ENCODE measurements around the gene PIEZO2. TPM values are rescaled to one million over a fixed set of nuclear protein-coding genes. Genes with fewer than 3 reads are reported as not detected.
"Not testable (repeated sequence)": the region's sequence is repeated elsewhere in the genome, so short reads cannot be mapped to it uniquely, and the experiment has no call there.

The PIEZO2 gene
- total RNA-seq, 4 donors from 2014 or later: 0.64 to 1.8 (median 1.6) TPM

- H3K27me3 ChIP-seq: no peaks in the 10 kb centered on the region
- TF ChIP-seq, protein P1, sequence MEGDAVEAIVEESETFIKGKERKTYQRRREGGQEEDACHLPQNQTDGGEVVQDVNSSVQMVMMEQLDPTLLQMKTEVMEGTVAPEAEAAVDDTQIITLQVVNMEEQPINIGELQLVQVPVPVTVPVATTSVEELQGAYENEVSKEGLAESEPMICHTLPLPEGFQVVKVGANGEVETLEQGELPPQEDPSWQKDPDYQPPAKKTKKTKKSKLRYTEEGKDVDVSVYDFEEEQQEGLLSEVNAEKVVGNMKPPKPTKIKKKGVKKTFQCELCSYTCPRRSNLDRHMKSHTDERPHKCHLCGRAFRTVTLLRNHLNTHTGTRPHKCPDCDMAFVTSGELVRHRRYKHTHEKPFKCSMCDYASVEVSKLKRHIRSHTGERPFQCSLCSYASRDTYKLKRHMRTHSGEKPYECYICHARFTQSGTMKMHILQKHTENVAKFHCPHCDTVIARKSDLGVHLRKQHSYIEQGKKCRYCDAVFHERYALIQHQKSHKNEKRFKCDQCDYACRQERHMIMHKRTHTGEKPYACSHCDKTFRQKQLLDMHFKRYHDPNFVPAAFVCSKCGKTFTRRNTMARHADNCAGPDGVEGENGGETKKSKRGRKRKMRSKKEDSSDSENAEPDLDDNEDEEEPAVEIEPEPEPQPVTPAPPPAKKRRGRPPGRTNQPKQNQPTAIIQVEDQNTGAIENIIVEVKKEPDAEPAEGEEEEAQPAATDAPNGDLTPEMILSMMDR (IDR thresholded peaks at IDR 0.05): no peak
- no peak for TF ChIP-seq POLR2A (IDR thresholded peaks at IDR 0.05)
- TF ChIP-seq POLR2AphosphoS5 (IDR thresholded peaks at IDR 0.05): no peak
- TF ChIP-seq EP300 (IDR thresholded peaks at IDR 0.05): no peak
- no peak overlapping the region for H3K27ac ChIP-seq
- H3K4me1 ChIP-seq: peaks cover 0 to 24% (median 6%) of the 10 kb centered on the region in 3 donors
- WGBS, 2 donors (ENCODE audit: low coverage in 1 of 2): 63 to 68% methylated on average over 4 of the region's 5 CpGs
- H3K9me3 ChIP-seq: no peaks in the 10 kb centered on the region
- no peak overlapping the region for H3K4me3 ChIP-seq
- no peak for ATAC-seq
- no peaks in the 10 kb centered on the region for H3K36me3 ChIP-seq
These were observed 490.4 kb downstream of the PIEZO2 start for GRCh38 chr18:10659000-10659399.

- not testable (repeated sequence) for H3K9me3 ChIP-seq, ATAC-seq, H3K4me1 ChIP-seq, H3K27ac ChIP-seq, H3K4me3 ChIP-seq, H3K36me3 ChIP-seq, H3K27me3 ChIP-seq
- 57% methylated on average over 4 of the region's 5 CpGs; no CpG with 5 or more reads in 1 of the 2 donors for WGBS, 2 donors (ENCODE audit: low coverage in 1 of 2)
These were observed 505.4 kb downstream of the PIEZO2 start for GRCh38 chr18:10644003-10644402.

DNA sequence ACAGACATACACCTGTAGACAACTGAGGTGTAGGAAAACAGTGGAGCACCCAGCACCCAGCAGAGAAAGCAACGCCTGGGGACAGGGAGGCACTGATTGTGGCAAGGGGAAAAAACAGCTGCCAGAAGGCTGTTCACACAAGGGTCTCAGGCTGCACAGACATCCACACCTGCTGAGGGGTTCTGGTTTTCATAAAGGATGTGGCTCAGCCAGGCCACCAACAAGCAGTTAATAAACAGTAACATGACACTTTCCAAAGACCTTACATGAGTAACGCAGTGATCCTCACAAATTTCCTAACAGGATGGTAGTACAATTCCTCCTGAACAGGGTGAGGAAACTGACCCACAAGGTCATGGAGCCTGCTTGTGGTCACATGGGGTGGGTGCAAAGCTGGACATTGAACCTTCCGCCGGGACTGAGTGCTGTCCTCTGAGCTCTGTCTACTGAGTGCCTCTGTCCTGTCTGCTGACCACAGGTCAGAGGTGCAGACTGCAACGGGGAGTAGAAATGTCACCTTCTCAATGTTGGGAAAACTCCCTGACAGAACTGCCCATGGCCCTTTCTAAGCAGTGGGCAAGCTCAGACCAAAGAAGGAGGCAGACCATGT lies 506.3 kb downstream of the PIEZO2 start:
- H3K9me3 ChIP-seq, H3K36me3 ChIP-seq: not testable (repeated sequence)
- no CpG with 5 or more reads among the region's 5 CpGs for WGBS, 2 donors (ENCODE audit: low coverage in 1 of 2)

DNA sequence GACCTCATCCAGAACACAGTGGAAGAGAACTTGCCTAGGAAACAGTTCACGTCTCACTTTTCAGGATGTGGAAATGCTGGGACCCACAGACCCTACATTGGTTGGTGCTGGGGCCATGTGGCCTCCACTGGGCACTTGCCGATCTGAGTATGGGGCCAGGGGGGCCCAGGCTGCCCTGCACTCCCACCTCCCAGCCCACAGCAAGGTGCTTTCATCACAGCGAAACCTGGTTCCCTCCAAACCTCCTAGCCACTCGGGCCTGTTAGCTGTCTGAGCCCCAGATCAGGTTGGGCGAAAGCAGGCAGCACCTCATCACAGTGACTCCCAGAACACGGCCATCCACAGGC lies 510.9 kb downstream of the PIEZO2 start:
- 88% methylated on average over 2 of the region's 6 CpGs; no CpG with 5 or more reads in 1 of the 2 donors for WGBS, 2 donors (ENCODE audit: low coverage in 1 of 2)
- H3K4me1 ChIP-seq, H3K4me3 ChIP-seq, H3K36me3 ChIP-seq, ATAC-seq, H3K27ac ChIP-seq, H3K9me3 ChIP-seq, H3K27me3 ChIP-seq: not testable (repeated sequence)

More for the DNA sequence above, 506.3 kb downstream of the PIEZO2 start:
- not testable (repeated sequence) for H3K4me1 ChIP-seq, H3K27me3 ChIP-seq, H3K4me3 ChIP-seq, H3K27ac ChIP-seq, ATAC-seq

- WGBS, 2 donors (ENCODE audit: low coverage in 1 of 2): no CpG with 5 or more reads among the region's 11 CpGs
- H3K9me3 ChIP-seq, H3K27me3 ChIP-seq, ATAC-seq, H3K36me3 ChIP-seq, H3K4me1 ChIP-seq, H3K4me3 ChIP-seq, H3K27ac ChIP-seq: not testable (repeated sequence)
These were observed 511.4 kb downstream of the PIEZO2 start for GRCh38 chr18:10637858-10638538.

DNA sequence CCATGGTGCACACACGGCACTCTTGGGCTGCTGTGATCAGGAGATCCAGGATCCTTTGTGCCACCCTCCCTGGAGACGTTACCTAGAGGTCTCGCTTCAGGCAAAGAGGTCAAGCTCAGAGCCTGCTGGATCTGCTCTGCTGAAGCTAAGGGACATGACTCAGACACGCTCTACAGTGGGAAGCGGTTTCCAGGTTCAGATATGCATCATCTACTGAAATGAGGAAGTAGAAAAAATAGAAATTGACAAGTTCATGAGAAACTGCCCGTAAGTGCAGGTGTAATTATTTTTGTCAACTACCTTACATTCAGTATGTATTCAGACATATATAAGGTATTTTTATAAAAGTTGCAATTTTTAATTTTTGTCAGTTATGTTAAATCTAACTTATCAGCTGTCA lies 520.3 kb downstream of the PIEZO2 start:
- not testable (repeated sequence) for H3K9me3 ChIP-seq, H3K4me1 ChIP-seq, H3K27me3 ChIP-seq, H3K4me3 ChIP-seq, H3K36me3 ChIP-seq, ATAC-seq, H3K27ac ChIP-seq
- 70 to 83% methylated on average over 3 to 4 of the region's 6 CpGs for WGBS, 2 donors (ENCODE audit: low coverage in 1 of 2)

DNA sequence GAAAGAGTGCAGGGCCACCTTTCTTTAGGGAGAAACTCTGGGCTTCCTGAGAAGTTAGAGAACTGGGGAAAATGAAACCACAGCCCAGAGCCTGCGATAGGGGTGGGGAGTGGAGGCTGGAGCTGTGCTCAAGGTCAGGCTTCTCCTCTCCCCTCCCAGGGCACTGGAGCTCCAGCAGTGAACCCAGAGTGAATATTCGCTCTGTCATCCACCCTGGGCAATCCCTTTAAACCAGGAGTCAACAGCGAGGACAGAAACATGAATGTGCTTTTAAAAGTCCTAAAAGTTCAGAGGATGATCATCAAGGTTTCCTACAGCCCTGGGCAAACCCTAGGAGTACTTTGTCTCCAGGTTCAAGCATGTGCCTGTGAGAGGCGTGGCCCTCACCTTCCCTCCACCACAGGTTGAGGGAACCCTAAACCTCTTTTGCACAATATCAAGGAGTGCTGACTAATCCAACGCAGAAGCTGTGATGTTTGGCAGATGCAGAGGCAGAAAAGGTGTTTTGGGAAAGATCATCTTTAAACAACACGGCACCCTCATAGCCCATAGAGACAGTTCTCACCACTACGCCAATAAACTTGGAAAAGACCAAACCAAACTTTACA lies 522.7 kb downstream of the PIEZO2 start:
- WGBS, 2 donors (ENCODE audit: low coverage in 1 of 2): 83 to 90% methylated on average over 3 of the region's 7 CpGs

GRCh38 chr18:10623606-10624005 lies 525.8 kb downstream of the PIEZO2 start:
- not testable (repeated sequence) for H3K36me3 ChIP-seq, ATAC-seq, H3K4me3 ChIP-seq, H3K27me3 ChIP-seq, H3K9me3 ChIP-seq, H3K4me1 ChIP-seq, H3K27ac ChIP-seq
- 32 to 68% methylated on average over 4 of the region's 4 CpGs for WGBS, 2 donors (ENCODE audit: low coverage in 1 of 2)

More for the DNA sequence above, 522.7 kb downstream of the PIEZO2 start:
- not testable (repeated sequence) for H3K36me3 ChIP-seq, H3K27ac ChIP-seq, H3K4me3 ChIP-seq, ATAC-seq, H3K4me1 ChIP-seq, H3K9me3 ChIP-seq, H3K27me3 ChIP-seq

- H3K27ac ChIP-seq, H3K4me3 ChIP-seq, H3K27me3 ChIP-seq, H3K36me3 ChIP-seq, ATAC-seq, H3K4me1 ChIP-seq, H3K9me3 ChIP-seq: not testable (repeated sequence)
- 36 to 50% methylated on average over 1 of the region's 2 CpGs for WGBS, 2 donors (ENCODE audit: low coverage in 1 of 2)
These were observed 526.4 kb downstream of the PIEZO2 start for GRCh38 chr18:10622982-10623381.

GRCh38 chr18:10620670-10621329 lies 528.6 kb downstream of the PIEZO2 start:
- WGBS, 2 donors (ENCODE audit: low coverage in 1 of 2): 40 to 67% methylated on average over 1 of the region's 2 CpGs
- not testable (repeated sequence) for H3K4me3 ChIP-seq, H3K9me3 ChIP-seq, ATAC-seq, H3K36me3 ChIP-seq, H3K27ac ChIP-seq, H3K4me1 ChIP-seq, H3K27me3 ChIP-seq

Measured in gastroesophageal sphincter (tissue), 4 donors.